ENCODE measurements around the gene LTBP3. TPM values are rescaled to one million over a fixed set of nuclear protein-coding genes. Genes with fewer than 3 reads are reported as not detected.

LTBP3 gene
- total and polyA plus RNA-seq, 9 of the 15 experiments (the other 6 are each of a cell fraction or from before 2014, with no cell fraction given) = 0.06 to 20.5 (median 4.8) TPM

DNA sequence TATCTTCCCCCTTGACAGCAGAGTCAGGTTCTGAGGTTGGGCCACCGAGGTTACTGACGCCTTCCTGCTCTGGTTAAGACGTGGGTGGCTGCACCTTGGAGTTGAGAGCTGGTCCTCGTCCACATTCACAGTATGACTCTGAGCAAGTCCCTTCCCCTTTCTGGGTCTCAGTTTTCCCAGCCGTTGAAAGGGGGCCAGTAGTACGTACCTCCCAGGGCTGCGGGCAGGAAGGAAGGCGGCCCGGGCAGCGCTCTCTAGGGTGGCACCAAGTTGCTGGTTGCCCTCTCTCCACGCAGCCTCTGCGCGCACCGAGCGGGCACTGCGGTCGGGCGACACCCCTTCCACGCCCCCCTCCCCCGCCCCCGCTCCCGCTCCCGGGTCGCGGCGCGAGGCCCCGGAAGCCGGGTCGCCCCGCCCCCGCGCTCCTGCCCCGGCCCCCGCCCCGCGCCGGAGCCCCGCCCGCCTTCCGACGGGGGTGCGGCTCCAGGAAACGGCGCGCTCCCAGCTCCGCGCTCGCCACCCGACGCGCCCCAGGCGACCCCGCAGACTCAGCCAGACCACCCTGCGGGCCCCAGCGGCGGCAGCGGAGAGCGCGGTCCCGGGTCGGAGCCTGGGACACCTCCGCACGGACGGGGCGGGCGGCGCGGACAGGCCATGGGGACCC lies 17.5 kb upstream of the LTBP3 start, which contains the start of gene EHBP1L1 (continued):
- TF ChIP-seq FOXK1 (CRISPR knock-in tag; IDR thresholded peaks at IDR 0.05; ENCODE audit: borderline replicate concordance) (no peak), MCM5 (IDR thresholded peaks at IDR 0.05; ENCODE audit: low read depth) (no peak), ZFP1 (CRISPR knock-in tag; IDR thresholded peaks at IDR 0.05) (no peak), ZNF224 (CRISPR knock-in tag; IDR thresholded peaks at IDR 0.05) (no peak), KHSRP (IDR thresholded peaks at IDR 0.05) (no peak), MEF2A (IDR thresholded peaks at IDR 0.05; ENCODE audit: control insufficient read depth, low read depth, low read length) (no peak), U2AF2 (optimal IDR thresholded peaks at IDR 0.05; ENCODE audit: low read depth, low read length) (no peak), SMAD1 (IDR thresholded peaks at IDR 0.05; ENCODE audit: low read depth, low read length, partially characterized antibody) (no peak), ZNF197 (CRISPR knock-in tag; IDR thresholded peaks at IDR 0.05; ENCODE audit: low read depth) (no peak), RHOXF2B (CRISPR knock-in tag; conservative IDR thresholded peaks at IDR 0.05) (no peak), CEBPG (CRISPR knock-in tag; IDR thresholded peaks at IDR 0.05) (no peak), CEBPG (tag; conservative IDR thresholded peaks at IDR 0.05 in 1 of 2, IDR thresholded peaks at IDR 0.05 in 1 of 2) (no peak), HDAC8 (tag; IDR thresholded peaks at IDR 0.05) (no peak), KLF10 (CRISPR knock-in tag; IDR thresholded peaks at IDR 0.05) (no peak), MCM2 (IDR thresholded peaks at IDR 0.05; ENCODE audit: low read depth) (no peak), RCOR1 (IDR thresholded peaks at IDR 0.05; ENCODE audit: borderline replicate concordance in 1 of 2, low read depth in 2 of 2, low read length in 2 of 2) (no peak), BRD4 (IDR thresholded peaks at IDR 0.05) (no peak; the same call in 1 of the 2 replicates), FOXA3 (CRISPR knock-in tag; conservative IDR thresholded peaks at IDR 0.05 in 1 of 2, IDR thresholded peaks at IDR 0.05 in 1 of 2) (no peak), SNRNP70 (optimal IDR thresholded peaks at IDR 0.05; ENCODE audit: low read depth, low read length) (no peak), HDAC3 (IDR thresholded peaks at IDR 0.05; ENCODE audit: borderline replicate concordance, partially characterized antibody) (no peak), SPI1 (IDR thresholded peaks at IDR 0.05; ENCODE audit: borderline replicate concordance, low read depth, low read length) (peak; percentile 75), ZNF695 (CRISPR knock-in tag; IDR thresholded peaks at IDR 0.05) (peak; percentile 65; the same call in 1 of the 2 replicates), HNRNPH1 (optimal IDR thresholded peaks at IDR 0.05; ENCODE audit: low read depth, low read length) (no peak)
- TF ChIP-seq, protein P1, sequence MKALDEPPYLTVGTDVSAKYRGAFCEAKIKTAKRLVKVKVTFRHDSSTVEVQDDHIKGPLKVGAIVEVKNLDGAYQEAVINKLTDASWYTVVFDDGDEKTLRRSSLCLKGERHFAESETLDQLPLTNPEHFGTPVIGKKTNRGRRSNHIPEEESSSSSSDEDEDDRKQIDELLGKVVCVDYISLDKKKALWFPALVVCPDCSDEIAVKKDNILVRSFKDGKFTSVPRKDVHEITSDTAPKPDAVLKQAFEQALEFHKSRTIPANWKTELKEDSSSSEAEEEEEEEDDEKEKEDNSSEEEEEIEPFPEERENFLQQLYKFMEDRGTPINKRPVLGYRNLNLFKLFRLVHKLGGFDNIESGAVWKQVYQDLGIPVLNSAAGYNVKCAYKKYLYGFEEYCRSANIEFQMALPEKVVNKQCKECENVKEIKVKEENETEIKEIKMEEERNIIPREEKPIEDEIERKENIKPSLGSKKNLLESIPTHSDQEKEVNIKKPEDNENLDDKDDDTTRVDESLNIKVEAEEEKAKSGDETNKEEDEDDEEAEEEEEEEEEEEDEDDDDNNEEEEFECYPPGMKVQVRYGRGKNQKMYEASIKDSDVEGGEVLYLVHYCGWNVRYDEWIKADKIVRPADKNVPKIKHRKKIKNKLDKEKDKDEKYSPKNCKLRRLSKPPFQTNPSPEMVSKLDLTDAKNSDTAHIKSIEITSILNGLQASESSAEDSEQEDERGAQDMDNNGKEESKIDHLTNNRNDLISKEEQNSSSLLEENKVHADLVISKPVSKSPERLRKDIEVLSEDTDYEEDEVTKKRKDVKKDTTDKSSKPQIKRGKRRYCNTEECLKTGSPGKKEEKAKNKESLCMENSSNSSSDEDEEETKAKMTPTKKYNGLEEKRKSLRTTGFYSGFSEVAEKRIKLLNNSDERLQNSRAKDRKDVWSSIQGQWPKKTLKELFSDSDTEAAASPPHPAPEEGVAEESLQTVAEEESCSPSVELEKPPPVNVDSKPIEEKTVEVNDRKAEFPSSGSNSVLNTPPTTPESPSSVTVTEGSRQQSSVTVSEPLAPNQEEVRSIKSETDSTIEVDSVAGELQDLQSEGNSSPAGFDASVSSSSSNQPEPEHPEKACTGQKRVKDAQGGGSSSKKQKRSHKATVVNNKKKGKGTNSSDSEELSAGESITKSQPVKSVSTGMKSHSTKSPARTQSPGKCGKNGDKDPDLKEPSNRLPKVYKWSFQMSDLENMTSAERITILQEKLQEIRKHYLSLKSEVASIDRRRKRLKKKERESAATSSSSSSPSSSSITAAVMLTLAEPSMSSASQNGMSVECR (CRISPR knock-in tag; IDR thresholded peaks at IDR 0.05) = no peak; the same call in 1 of the 2 replicates
- TF ChIP-seq, protein P2, sequence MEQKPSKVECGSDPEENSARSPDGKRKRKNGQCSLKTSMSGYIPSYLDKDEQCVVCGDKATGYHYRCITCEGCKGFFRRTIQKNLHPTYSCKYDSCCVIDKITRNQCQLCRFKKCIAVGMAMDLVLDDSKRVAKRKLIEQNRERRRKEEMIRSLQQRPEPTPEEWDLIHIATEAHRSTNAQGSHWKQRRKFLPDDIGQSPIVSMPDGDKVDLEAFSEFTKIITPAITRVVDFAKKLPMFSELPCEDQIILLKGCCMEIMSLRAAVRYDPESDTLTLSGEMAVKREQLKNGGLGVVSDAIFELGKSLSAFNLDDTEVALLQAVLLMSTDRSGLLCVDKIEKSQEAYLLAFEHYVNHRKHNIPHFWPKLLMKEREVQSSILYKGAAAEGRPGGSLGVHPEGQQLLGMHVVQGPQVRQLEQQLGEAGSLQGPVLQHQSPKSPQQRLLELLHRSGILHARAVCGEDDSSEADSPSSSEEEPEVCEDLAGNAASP (IDR thresholded peaks at IDR 0.05) = no peak
